ENCODE data around the gene ANKRD40CL. TPM values are rescaled to one million over a fixed set of nuclear protein-coding genes. Genes with fewer than 3 reads are reported as not detected.

ANKRD40CL gene
- total RNA-seq, 1 experiment from 2014 or later: not detected

DNA sequence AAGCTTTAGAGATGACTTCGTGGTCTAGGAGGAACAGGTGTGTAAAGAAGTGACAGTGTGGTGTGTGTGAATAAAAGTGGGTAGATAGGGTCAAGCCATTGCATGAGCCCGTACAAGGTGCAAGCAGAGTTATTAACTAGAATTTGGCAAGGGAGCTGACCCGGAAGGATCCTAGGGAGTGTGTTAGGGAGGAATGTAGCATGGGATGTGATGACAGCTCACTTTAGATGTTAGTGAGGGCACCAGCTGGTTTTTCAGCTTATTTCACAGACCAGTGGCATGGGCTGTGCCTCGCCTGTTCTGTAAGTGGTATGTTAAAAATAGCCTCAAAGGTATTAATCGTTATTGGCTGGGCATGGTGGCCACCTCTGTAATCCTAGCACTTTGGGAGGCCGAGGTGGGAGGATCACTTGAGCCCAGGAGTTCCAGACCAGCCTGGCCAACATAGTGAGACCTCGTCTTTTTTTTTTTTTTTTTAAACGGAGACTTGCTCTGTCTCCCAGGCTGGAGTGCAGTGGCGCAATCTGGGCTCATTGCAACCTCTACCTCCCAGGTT is 8.3 kb downstream of the ANKRD40CL start:
- H3K9ac ChIP-seq (ENCODE audit: extremely low read depth, insufficient read length, low read length): no peak overlapping the region
- no peak overlapping the region for H2BK15ac ChIP-seq (ENCODE audit: low read depth, low read length)
- H3K79me1 ChIP-seq (ENCODE audit: insufficient read depth, low read depth, low read length, poor library complexity, severe bottlenecking): no peaks in the 10 kb centered on the region
- H3K79me2 ChIP-seq (ENCODE audit: insufficient read depth, low read length): no peaks in the 10 kb centered on the region
- no peak overlapping the region for H3K56ac ChIP-seq (ENCODE audit: insufficient read length, low read depth, low read length)
- WGBS (ENCODE audit: extremely low coverage, insufficient read length, low lambda C conversion rate): no CpG with 5 or more reads among the region's 9 CpGs
- H3K27ac ChIP-seq (ENCODE audit: insufficient read length, low read depth, low read length): no peak overlapping the region
- H3K27me3 ChIP-seq (ENCODE audit: insufficient read depth, low read length): no peaks in the 10 kb centered on the region
- H3K4me1 ChIP-seq (ENCODE audit: insufficient read depth, low read length): peaks cover 2% of the 10 kb centered on the region; the same call in 1 of the 2 replicates
- no peak overlapping the region for H2AK5ac ChIP-seq (ENCODE audit: insufficient read length, low read length)
- H3K27ac Mint-ChIP-seq: no peak overlapping the region
- H4K8ac ChIP-seq (replicated peaks; ENCODE audit: insufficient read length, low read depth, low read length): no peak overlapping the region
- H2BK120ac ChIP-seq (ENCODE audit: low read depth, low read length, poor library complexity, severe bottlenecking): no peak overlapping the region
- no peak for DNase-seq
- no peak overlapping the region for H3K18ac ChIP-seq (ENCODE audit: insufficient read length, low read depth, low read length)
- peaks cover 8 to 11% of the 10 kb centered on the region in 2 experiments for H3K4me1 Mint-ChIP-seq
- TF ChIP-seq, protein P1, sequence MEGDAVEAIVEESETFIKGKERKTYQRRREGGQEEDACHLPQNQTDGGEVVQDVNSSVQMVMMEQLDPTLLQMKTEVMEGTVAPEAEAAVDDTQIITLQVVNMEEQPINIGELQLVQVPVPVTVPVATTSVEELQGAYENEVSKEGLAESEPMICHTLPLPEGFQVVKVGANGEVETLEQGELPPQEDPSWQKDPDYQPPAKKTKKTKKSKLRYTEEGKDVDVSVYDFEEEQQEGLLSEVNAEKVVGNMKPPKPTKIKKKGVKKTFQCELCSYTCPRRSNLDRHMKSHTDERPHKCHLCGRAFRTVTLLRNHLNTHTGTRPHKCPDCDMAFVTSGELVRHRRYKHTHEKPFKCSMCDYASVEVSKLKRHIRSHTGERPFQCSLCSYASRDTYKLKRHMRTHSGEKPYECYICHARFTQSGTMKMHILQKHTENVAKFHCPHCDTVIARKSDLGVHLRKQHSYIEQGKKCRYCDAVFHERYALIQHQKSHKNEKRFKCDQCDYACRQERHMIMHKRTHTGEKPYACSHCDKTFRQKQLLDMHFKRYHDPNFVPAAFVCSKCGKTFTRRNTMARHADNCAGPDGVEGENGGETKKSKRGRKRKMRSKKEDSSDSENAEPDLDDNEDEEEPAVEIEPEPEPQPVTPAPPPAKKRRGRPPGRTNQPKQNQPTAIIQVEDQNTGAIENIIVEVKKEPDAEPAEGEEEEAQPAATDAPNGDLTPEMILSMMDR (conservative IDR thresholded peaks at IDR 0.05): no peak
- no peak overlapping the region for H2BK20ac ChIP-seq (ENCODE audit: low read depth, low read length, poor library complexity, severe bottlenecking)
- no peak overlapping the region for H3K4me2 ChIP-seq (ENCODE audit: insufficient read depth, insufficient read length, low read length)
- no peaks in the 10 kb centered on the region for H3K9me3 ChIP-seq (ENCODE audit: control insufficient read depth, low read depth, low read length)
- H3K4ac ChIP-seq (ENCODE audit: low read depth, low read length): no peak overlapping the region
- H3K23ac ChIP-seq (ENCODE audit: insufficient read length, low read depth, low read length): no peak overlapping the region
- H2BK5ac ChIP-seq (ENCODE audit: insufficient read length, low read length): no peak overlapping the region
- no peaks in the 10 kb centered on the region for H3K9me3 Mint-ChIP-seq
- H3K14ac ChIP-seq (ENCODE audit: insufficient read depth, low read length): no peak overlapping the region
- no peak overlapping the region for H4K91ac ChIP-seq (ENCODE audit: insufficient read length, low read depth, low read length)
- H2AFZ ChIP-seq (ENCODE audit: low read length): no peak overlapping the region
- no peak overlapping the region for H3T11ph ChIP-seq (ENCODE audit: low read length)
- H3K27me3 Mint-ChIP-seq (ENCODE audit: low read depth): no peaks in the 10 kb centered on the region
- H2BK12ac ChIP-seq (ENCODE audit: insufficient read length, low read depth, low read length): no peak overlapping the region
- H3K36me3 Mint-ChIP-seq (ENCODE audit: insufficient read depth in 1 of 3, low read depth in 3 of 3): peaks cover 0 to 7% (median 3%) of the 10 kb centered on the region in 3 experiments; a peak in 4 of 7 replicates
- no peak overlapping the region for H4K5ac ChIP-seq (ENCODE audit: insufficient read length, low read depth, low read length)
- no peaks in the 10 kb centered on the region for H4K20me1 ChIP-seq (ENCODE audit: control insufficient read depth, insufficient read depth, insufficient read length)
- H3K23me2 ChIP-seq (ENCODE audit: insufficient read length, low read depth, low read length, poor library complexity, severe bottlenecking): no peaks in the 10 kb centered on the region
- H3K4me3 Mint-ChIP-seq: no peak overlapping the region

Data from H9 (cell line).